ENCODE results near the gene UTP14A. TPM values are rescaled to one million over a fixed set of nuclear protein-coding genes. Genes with fewer than 3 reads are reported as not detected.

UTP14A gene
- total RNA-seq, 1 donor from 2014 or later: 20.7 TPM

GRCh38 chrX:129930941-129931410 lies 25.0 kb downstream of the UTP14A start:
- H3K36me3 Mint-ChIP-seq (ENCODE audit: unreplicated experiment): no peaks in the 10 kb centered on the region
- H3K27me3 Mint-ChIP-seq (ENCODE audit: unreplicated experiment): no peaks in the 10 kb centered on the region
- peaks cover 4% of the 10 kb centered on the region for H3K9me3 Mint-ChIP-seq (ENCODE audit: unreplicated experiment)
- H3K4me1 Mint-ChIP-seq (ENCODE audit: unreplicated experiment): peaks cover 3% of the 10 kb centered on the region
- DNase-seq (ENCODE audit: extremely low spot score, unreplicated experiment): no peak
- H3K27ac Mint-ChIP-seq (ENCODE audit: unreplicated experiment): peak overlapping the region; percentile 99
- H3K4me3 Mint-ChIP-seq (ENCODE audit: unreplicated experiment): peak overlapping the region; percentile 88
- no peak for TF ChIP-seq CTCF (IDR thresholded peaks at IDR 0.05)

DNA sequence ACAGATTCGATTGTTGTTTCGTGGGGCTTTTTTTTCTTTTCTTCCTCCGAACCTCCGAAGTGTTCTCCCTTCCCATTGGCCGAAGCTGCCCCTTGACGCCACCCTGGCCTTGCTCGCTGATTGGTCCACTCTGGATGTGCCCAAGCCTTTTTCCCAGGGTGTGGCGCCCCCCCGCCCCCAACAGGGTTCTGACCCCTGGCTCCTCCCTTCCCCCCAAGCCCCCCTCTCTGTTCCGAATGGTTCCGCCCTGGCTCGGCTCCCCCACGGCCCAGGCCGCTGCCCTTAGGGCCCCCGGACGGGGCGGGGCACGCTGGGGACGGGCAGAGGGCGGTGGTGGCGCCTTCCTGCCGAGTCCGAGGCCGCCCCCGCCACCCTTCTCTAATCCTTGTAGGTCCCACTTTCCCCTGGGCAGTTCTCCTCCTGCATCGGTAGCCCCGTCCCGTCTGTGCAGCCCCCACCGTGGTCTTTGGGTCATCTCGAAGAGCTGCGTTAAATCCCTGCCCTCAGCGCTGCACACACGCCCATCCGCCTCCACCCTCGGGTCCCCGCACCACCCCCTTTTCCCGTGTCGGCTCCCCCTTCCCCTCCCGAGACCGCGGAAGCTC lies 25.5 kb downstream of the UTP14A start:
- Mint-ChIP-seq H3K4me3 (ENCODE audit: unreplicated experiment) (peak overlapping the region; percentile 88), H3K9me3 (ENCODE audit: unreplicated experiment) (peaks cover 1% of the 10 kb centered on the region), H3K36me3 (ENCODE audit: unreplicated experiment) (no peaks in the 10 kb centered on the region), H3K4me1 (ENCODE audit: unreplicated experiment) (peaks cover 3% of the 10 kb centered on the region), H3K27ac (ENCODE audit: unreplicated experiment) (peak overlapping the region; percentile 99), H3K27me3 (ENCODE audit: unreplicated experiment) (no peaks in the 10 kb centered on the region)
- DNase-seq (ENCODE audit: extremely low spot score, unreplicated experiment): peak; percentile 94
- TF ChIP-seq CTCF (IDR thresholded peaks at IDR 0.05): no peak

DNA sequence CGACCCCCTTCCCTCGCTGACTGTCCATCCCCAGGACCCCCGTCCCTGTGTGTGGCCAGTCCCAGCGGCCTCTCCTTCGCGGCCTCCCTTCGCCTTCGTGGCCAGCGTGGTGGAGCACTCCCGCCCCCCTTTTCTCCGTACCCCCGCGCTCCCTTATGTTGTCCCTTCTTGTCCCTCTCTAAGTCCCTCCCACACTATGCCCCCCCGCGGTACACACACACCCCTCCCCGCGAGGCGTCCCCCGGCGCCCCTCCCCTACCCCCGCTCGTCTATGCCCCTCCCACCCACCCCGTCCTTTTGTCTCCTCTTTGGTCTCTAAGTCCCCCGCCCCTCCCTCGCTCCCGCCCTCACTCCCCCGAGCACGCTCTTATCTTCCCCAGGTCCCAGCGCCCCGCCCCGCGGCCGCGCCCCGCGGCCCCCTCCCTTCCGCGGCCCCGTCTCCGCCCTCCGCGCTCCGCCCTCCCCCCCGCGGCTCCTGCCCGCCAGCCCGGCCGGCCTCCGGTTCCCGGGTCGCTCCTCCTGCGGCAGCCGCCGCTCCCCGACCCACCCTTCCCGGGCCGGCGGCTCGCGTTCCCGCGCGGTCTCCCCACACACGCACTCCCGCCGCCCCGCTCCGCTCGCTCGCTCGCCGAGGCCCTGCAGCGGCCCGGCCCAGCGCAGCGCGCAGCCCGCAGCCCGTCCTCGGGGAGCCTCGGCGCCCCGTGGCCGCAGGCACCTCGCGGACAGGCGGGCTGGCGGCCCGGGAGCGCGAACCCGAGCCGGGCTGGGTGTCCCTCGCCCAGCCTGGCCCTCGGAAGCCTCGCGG lies 26.3 kb downstream of the UTP14A start:
- H3K4me1 Mint-ChIP-seq (ENCODE audit: unreplicated experiment): peaks cover 3% of the 10 kb centered on the region
- H3K27me3 Mint-ChIP-seq (ENCODE audit: unreplicated experiment): no peaks in the 10 kb centered on the region
- H3K4me3 Mint-ChIP-seq (ENCODE audit: unreplicated experiment): peak overlapping the region; percentile 88
- DNase-seq (ENCODE audit: extremely low spot score, unreplicated experiment): peak; percentile 88
- H3K27ac Mint-ChIP-seq (ENCODE audit: unreplicated experiment): peak overlapping the region; percentile 67
- no peaks in the 10 kb centered on the region for H3K36me3 Mint-ChIP-seq (ENCODE audit: unreplicated experiment)
- no peak for TF ChIP-seq CTCF (IDR thresholded peaks at IDR 0.05)
- H3K9me3 Mint-ChIP-seq (ENCODE audit: unreplicated experiment): no peaks in the 10 kb centered on the region

DNA sequence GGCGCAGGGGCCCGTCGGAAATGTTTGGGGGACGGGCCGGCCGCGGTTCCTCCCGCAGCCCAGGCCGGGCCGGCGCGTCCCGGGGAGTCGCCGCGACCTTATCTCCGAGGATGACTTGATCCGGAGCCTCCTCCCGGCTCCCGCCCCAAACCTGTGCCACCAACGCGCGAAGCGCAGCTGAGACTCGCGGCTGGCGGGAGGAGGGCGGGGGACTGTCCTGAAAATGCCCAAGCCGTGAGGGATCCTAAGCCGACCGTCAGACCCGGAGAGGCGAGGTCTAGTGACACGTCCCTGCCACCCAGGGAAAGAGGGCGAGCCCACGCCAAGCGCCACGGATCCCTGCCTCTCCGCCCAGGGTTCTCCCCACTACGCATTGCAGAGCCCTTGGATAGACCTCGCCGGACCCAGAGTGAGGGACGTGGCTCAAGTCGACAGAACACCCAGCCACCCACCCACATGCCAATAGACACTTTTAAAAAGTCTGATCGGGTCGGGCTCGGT lies 26.9 kb downstream of the UTP14A start:
- Mint-ChIP-seq H3K4me1 (ENCODE audit: unreplicated experiment) (peaks cover 3% of the 10 kb centered on the region), H3K36me3 (ENCODE audit: unreplicated experiment) (no peaks in the 10 kb centered on the region), H3K27ac (ENCODE audit: unreplicated experiment) (peak overlapping the region; percentile 41), H3K4me3 (ENCODE audit: unreplicated experiment) (peak overlapping the region; percentile 60), H3K27me3 (ENCODE audit: unreplicated experiment) (no peaks in the 10 kb centered on the region), H3K9me3 (ENCODE audit: unreplicated experiment) (no peaks in the 10 kb centered on the region)
- TF ChIP-seq CTCF (IDR thresholded peaks at IDR 0.05): no peak
- no peak for DNase-seq (ENCODE audit: extremely low spot score, unreplicated experiment)

DNA sequence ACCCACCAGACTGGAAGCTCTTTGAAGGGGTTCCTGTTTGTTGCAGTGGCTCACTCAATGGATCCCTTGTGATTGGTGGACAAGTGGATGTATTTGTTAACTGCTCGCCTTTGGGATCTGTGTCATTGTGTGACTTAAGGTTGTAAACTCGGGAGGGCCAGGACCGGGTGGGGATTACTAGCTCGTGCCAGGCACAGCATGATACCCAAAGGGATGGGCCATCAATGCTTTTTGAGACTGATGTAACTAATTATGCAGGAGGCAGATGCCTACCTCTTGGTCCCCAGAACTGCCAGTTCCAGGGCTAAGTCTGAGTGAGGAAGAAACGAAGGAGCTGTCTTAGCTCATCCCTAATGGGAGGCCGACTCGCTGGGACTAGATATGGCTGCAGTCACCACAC lies 27.7 kb downstream of the UTP14A start:
- Mint-ChIP-seq H3K36me3 (ENCODE audit: unreplicated experiment) (no peaks in the 10 kb centered on the region), H3K4me1 (ENCODE audit: unreplicated experiment) (peaks cover 3% of the 10 kb centered on the region), H3K27ac (ENCODE audit: unreplicated experiment) (no peak overlapping the region), H3K9me3 (ENCODE audit: unreplicated experiment) (no peaks in the 10 kb centered on the region), H3K4me3 (ENCODE audit: unreplicated experiment) (peak overlapping the region; percentile 62), H3K27me3 (ENCODE audit: unreplicated experiment) (peaks cover 5% of the 10 kb centered on the region)
- TF ChIP-seq CTCF (IDR thresholded peaks at IDR 0.05): no peak
- DNase-seq (ENCODE audit: extremely low spot score, unreplicated experiment): no peak
